Measurements from ENCODE around the gene FBXO36. TPM values are rescaled to one million over a fixed set of nuclear protein-coding genes. Genes with fewer than 3 reads are reported as not detected.
"Not testable (repeated sequence)": the region's sequence is repeated elsewhere in the genome, so short reads cannot be mapped to it uniquely, and the experiment has no call there.

The FBXO36 gene, protein sequence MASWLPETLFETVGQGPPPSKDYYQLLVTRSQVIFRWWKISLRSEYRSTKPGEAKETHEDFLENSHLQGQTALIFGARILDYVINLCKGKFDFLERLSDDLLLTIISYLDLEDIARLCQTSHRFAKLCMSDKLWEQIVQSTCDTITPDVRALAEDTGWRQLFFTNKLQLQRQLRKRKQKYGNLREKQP
- 1.4 TPM for polyA plus RNA-seq (2013, experiment 1 of 2; ENCODE audit: insufficient read length)
- 1.6 TPM for polyA plus RNA-seq (2013, experiment 2 of 2; ENCODE audit: insufficient read length)

DNA sequence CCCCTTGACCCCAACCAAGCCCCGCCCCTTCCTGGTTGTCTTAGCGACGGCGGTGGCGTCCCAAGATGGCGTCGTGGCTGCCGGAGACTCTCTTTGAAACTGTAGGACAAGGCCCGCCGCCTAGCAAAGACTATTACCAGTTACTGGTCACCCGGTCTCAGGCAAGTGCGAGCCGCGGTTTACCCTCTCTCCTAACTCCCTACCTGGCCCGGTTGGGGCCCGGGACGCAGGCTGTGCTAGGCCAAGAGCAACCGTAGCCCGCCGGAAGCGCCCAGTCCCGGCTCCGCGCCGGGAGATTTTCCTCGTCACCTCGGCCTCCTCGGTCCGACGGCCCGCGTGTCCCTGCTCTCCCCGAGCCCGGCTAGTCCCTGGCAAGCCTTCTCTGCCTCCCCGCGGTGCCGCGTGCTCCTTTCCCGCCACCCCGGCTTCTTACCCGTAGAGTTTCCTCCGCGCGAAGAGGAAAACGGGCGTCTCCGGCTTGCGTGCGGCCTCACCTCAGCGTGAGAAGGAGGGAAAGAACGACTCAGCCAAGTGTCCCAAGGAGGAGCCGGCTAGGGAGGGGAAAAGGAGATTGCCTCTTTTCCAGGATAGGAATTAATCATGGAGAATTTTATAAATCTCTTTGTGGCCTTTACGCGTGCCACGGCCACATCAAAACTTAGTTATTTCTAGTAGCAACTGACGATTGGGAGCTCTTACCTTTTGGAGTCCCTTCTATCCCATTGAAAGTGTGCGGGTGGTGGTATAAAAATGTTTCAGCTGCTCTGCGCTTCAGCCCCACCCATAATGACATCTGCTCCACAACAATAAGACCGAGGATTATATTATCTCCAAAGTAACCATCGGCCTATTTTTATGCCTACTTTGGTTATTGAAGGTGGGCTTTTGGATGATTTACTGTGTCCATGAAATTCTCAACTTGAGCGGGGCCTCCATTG, at the start of gene FBXO36:
TSS of gene FBXO36 (plus strand) at position 55 of the 938 bp plus-strand sequence. CDS start at position 66, 11 bp downstream.
- peak; percentile 61 for DNase-seq

GRCh38 chr2:229873123-229873581, 49.2 kb upstream of the FBXO36 start:
- no peak for DNase-seq

DNA sequence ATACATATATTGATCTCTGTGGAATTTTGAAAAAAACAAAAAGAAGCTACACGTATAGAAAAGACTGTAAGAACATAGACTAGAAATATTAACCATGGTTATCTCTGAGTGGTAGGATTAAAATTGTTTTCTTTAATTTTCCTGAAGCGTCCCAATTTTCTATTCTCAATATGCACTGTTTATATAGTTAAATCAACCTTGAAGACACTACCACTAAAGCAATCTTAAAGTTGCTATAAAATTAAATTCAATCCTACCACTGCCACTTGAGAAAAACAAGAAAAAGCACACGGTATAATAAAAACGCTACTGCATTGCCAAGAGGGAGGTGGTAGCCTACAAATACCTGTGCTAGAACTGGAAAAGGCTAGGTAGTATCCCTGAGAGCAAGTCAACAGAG, 47.7 kb upstream of the FBXO36 start:
- DNase-seq: no peak

GRCh38 chr2:229875549-229875948, 46.8 kb upstream of the FBXO36 start:
- no peak for DNase-seq

- no peak for DNase-seq
Measured at GRCh38 chr2:229879191-229879950, 42.9 kb upstream of the FBXO36 start.

- DNase-seq: no peak
Measured at GRCh38 chr2:229880892-229881586, 41.3 kb upstream of the FBXO36 start.

GRCh38 chr2:229882583-229882982, 39.7 kb upstream of the FBXO36 start:
- no peak for DNase-seq

DNA sequence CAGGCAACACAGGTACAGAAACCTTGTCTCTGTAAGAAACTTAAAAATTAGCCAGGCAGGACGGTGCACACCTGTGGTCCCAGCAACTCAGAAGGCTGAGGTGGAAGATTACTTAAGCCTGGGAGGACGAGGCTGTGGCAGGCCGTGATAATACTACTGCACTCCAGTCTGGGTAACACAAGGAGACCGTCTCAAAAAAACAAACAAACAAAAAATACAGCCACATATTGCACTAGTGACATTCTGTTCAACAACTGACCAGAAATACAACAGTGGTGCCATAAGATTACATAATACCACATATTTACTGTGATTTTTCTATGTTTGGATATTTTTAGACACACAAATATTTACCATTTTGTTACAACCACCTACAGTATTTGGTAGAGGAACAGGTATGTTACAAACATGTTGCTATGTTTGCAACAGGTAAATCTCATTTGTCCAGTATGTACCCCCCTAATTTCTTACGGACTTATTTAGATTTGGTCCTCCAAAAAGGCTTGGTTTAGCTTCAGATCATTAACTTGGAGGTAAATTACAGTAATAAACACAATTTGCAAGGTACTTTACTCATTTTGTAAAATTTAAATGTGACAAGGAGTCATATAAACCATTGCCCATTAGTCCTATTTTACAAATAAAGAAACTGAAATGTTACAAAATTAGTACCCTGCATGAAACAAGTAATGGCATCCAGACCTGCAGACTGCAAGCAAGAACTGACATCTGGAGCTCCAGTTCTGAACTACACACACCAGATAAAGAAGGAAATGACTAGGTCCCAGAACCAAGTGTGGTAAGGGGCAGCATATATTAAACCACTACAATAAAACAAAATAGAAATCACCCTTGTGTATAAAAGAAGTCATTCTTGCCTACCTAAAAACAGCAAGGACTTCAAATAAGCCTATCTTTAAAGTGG, 37.3 kb upstream of the FBXO36 start:
- DNase-seq: no peak

DNA sequence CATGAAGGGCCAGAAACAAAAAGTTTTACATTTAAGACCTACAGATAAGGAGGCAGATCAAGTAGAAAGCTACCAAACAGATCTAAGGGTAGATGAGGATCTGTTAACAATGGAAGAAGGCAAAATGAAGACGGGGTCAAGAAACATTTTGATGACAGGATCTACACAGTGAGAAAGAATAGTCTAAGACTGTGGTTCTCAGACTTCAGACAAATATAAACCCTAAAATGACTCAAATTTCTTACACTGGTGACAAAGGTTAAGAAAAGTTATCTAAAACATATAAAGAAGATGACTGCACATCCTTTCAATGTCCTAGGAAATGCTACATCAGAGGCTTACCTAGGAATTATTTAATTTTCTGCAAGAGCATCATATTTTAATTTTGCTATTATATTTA, 34.9 kb upstream of the FBXO36 start:
- DNase-seq: no peak

DNA sequence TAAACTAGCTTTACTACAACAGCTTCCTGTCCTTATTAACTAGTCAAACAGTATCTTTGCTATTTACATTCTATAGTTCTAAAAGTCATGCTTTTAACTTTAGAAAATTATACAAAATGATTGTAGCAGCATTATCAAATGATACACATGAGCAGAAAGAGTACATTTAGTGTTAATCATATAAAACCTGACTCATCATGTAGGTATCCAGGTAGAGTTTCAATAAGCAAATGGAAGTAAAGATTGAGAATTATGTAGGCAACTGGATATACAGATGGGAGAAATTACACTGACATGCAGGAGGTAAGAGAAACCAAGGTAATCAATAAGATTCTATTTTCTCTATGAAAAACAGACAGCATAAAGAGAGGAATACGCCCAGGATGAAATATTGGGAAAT, 34.3 kb upstream of the FBXO36 start:
- no peak for DNase-seq

DNA sequence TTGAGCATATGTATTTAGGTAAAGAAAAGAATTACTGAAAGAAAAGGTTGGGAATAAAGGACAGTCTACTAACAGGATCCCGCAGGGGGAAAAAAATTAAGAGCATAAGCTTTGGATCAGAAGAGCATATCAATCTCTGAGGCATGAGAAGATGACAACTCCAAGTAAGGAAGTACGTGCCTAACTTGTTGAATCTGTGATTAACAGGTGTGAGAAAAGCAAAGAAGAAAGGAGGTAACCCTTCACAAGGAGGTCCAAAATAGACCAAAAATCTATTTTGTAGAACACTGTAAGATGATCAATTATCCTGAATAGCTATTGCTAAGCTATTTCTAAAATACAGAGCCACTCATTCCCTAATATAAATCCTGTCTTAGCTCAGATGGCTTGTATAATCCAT, 33.3 kb upstream of the FBXO36 start:
- no peak for DNase-seq

- DNase-seq: no peak
Measured at GRCh38 chr2:229896857-229897256, 25.4 kb upstream of the FBXO36 start.

DNA sequence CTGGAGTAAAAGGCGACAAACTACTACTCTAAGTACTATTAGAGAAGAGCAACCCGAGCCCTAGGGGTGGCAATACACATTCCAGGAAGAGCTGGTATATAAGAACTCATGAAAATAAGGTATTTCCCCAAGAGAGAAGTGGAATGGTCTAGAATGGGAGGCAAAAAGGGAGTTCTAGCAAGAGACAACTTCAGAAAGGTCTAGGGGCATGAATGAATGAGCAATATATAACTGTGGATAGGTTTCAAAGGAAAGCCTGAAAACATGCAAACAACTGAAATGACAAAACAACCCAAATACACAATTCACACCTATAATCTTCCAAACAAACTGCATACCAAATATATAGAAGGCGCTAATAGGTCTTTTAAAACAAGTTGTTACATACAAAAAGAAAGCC, 22.7 kb upstream of the FBXO36 start:
- DNase-seq: no peak

DNA sequence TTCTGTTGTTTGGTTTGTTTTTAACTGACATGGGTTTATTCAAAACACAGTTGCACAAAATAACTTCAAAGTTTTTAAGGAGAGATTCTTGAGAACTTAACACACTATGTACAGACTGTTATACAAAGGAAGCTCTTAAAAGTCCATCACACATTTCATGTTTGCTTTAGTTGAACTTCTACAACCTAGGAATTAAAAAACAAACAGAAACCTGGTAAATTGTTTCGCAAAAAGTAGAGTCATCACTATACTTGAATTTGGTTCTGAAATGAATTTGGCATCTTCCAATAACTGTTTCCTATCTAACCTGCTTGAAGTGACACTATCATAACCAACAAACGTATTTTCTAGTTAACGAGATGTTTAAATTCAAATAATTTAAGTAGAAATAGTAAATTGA, 22.3 kb upstream of the FBXO36 start:
- no peak for DNase-seq

GRCh38 chr2:229900514-229900913, 21.8 kb upstream of the FBXO36 start:
- not testable (repeated sequence) for DNase-seq

- DNase-seq: peak; percentile 80
Measured at GRCh38 chr2:229901819-229902218, 20.5 kb upstream of the FBXO36 start.

DNA sequence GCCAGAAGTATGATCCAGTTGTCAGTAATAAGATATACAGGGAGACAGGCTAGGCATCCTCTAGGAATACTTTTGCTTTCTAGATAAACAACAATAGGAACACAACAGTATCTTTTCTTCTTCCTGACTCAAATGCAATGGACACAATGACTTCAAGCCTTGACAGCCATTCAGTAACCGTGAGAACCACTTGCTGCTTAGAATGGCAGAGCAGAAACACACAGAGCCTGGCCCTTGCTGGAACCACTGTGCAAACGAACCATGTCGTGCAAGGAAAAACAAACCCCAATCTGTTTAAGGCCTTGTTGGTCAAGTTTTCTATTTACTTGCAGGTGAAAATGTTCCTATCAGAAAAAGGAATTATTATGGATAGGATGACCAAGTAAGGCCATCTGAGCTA, 19.3 kb upstream of the FBXO36 start:
- DNase-seq: no peak

DNA sequence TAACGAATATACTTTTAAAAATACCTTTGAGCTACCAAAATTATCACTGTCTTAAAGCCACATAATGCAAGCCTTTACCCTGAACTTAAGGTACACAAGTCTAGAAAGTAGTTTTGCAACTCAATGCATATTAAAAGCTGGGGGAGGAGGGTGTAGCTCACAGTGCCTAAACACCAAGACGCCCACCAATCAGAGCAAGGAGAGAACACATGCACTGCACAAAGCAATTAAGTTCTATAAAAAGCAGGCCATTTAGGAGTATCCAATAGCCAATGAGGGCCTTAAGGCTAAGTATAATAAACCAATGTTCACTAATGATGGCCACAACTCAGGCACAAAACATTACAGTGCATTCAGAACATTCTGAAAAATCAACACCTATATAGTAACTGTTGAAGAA, 16.7 kb upstream of the FBXO36 start:
- DNase-seq: no peak

DNA sequence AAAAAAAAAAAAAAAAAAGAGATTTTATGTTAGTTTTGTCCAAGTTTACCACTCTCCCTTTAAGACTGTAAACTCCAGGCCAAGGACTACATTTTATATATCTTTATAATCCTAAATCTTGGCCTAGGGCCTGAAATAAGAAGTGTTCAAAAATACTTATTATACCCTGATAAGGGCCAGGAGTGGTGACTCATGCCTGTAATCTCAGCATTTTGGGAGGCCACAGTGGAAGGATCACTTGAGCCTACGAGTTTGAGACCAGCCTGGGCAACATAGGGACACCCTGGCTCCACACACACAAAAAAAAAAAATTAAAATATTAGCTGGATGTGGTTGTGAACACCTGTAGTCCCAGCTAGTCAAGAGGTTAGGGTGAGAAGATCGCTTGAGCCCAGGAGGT, 13.2 kb upstream of the FBXO36 start:
- peak; percentile 14 for DNase-seq

DNA sequence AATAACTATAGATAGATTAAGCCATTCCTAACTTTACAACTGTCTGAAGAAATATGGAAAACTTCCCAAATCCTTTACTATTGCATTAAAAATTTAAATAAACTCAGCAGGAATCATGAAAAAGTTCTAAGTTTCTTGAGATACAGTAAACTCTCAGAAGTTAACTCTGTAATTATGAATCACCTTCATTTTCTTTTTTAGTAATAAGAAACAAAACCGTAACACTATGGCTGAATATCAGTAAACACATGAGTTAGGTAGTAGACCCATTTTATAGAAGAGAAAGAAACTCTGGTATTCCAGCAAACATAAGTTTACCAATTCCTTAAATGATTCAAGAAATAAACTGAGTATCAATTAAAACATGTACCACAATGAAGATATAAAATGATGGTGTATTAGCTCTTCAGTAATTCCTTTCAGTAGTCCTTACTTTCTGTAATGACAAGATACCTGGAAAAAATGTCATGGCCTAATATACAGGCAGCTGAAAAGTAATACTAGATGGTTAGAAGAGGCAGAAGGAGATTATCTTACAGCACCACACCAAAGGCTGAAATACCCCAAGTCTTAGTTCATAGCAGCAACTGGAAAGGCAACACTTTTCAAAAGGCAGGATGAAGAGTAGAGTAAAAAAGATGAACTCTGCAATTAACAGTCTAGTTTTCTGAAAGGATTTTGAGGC, 12.0 kb upstream of the FBXO36 start:
- no peak for DNase-seq

Data from fibroblast of skin of scalp (primary cell).